Parathyroid adenoma (tissue), 2 donors: ENCODE results near the gene C5AR1.

Source experiments
- H2AFZ ChIP-seq: fragments of 300-600 bp; sonication (generic); one replicate; pipeline ENCODE4 v1.7.0; 2017; ENCODE audit warnings: antibody characterized with exemption, mild to moderate bottlenecking
- H3K27ac ChIP-seq: fragments of 300-600 bp; sonication (generic); one replicate; pipeline ENCODE4 v1.7.0; 2017
- H3K27me3 ChIP-seq: fragments of 300-600 bp; sonication (generic); one replicate; pipeline ENCODE4 v1.7.0; 2017; ENCODE audit warnings: low read length; ENCODE audit not compliant: control insufficient read depth, insufficient read depth
- H3K36me3 ChIP-seq: fragments of 300-600 bp; sonication (generic); one replicate; pipeline ENCODE4 v1.7.0; 2017; ENCODE audit warnings: low read length; ENCODE audit not compliant: control insufficient read depth, insufficient read depth
- H3K4me1 ChIP-seq: fragments of 300-600 bp; sonication (generic); one replicate; pipeline ENCODE4 v1.7.0; 2017; ENCODE audit warnings: control low read depth
- H3K4me2 ChIP-seq: fragments of 300-600 bp; sonication (generic); one replicate; pipeline ENCODE4 v1.7.0; 2017; ENCODE audit warnings: low read length
- H3K4me3 ChIP-seq: fragments of 300-600 bp; sonication (generic); one replicate; pipeline ENCODE4 v1.7.0; 2017; ENCODE audit warnings: low read depth, low read length
- H3K79me2 ChIP-seq: fragments of 300-600 bp; sonication (generic); one replicate; pipeline ENCODE4 v1.7.0; 2017; ENCODE audit warnings: control low read depth
- H3K9ac ChIP-seq: fragments of 300-600 bp; sonication (generic); one replicate; pipeline ENCODE4 v1.7.0; 2017; ENCODE audit warnings: mild to moderate bottlenecking
- H3K9me3 ChIP-seq: fragments of 300-600 bp; sonication (generic); one replicate; pipeline ENCODE4 v1.7.0; 2017; ENCODE audit warnings: low read length; ENCODE audit not compliant: control insufficient read depth
- TF ChIP-seq, protein P1 (sequence below): fragments of 300-600 bp; sonication (generic); IDR thresholded peaks from one replicate; pipeline ENCODE4 v1.7.0; 2017; ENCODE audit warnings: antibody characterized with exemption, mild to moderate bottlenecking
- donor health status: primary hyperparathyroidism.

The C5AR1 gene

DNA sequence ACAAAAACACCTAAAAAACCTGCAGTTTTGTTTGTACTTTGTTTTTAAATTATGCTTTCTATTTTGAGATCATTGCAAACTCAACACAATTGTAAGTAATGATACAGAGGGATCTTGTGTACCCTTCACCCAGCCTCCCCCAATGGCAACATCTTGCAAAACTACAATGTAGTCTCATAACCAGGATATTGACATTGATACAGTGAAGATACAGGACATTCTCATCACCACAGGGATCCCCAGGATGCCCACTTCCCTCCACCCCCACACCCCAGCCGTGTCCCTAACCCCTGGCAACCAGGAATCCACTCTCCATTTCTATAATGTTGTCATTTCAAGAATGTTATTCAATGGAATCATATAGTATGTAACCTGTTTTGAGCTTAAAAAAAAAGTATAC is 12.0 kb downstream of the C5AR1 start:
- Histone ChIP-seq H3K9ac (no peak overlapping the region), H2AFZ (no peak overlapping the region), H3K4me1 (no peaks in the 10 kb centered on the region), H3K4me3 (no peak overlapping the region), H3K36me3 (no peaks in the 10 kb centered on the region), H3K9me3 (no peaks in the 10 kb centered on the region), H3K79me2 (no peaks in the 10 kb centered on the region), H3K4me2 (no peak overlapping the region), H3K27ac (no peak overlapping the region), H3K27me3 (no peaks in the 10 kb centered on the region)
- TF ChIP-seq, protein P1, sequence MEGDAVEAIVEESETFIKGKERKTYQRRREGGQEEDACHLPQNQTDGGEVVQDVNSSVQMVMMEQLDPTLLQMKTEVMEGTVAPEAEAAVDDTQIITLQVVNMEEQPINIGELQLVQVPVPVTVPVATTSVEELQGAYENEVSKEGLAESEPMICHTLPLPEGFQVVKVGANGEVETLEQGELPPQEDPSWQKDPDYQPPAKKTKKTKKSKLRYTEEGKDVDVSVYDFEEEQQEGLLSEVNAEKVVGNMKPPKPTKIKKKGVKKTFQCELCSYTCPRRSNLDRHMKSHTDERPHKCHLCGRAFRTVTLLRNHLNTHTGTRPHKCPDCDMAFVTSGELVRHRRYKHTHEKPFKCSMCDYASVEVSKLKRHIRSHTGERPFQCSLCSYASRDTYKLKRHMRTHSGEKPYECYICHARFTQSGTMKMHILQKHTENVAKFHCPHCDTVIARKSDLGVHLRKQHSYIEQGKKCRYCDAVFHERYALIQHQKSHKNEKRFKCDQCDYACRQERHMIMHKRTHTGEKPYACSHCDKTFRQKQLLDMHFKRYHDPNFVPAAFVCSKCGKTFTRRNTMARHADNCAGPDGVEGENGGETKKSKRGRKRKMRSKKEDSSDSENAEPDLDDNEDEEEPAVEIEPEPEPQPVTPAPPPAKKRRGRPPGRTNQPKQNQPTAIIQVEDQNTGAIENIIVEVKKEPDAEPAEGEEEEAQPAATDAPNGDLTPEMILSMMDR, result no peak

DNA sequence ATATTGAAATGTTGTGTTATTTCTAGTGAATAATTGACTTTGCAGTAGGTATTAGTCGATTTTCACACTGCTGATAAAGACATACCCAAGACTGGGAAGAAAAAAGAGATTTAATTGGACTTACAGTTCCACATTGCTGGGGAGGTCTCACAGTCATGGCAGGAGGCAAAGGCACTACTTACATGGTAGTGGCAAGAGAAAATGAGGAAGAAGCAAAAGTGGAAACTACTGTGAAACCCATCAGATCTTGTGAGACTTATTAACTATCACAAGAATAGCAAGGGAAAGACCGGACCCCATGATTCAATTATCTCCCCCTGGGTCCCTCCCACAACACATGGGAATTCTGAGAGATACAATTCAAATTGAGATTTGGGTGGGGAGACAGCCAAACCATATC is 12.4 kb downstream of the C5AR1 start:
- no peak overlapping the region for H3K9ac ChIP-seq
- H3K4me1 ChIP-seq, result no peaks in the 10 kb centered on the region
- H3K9me3 ChIP-seq, result no peaks in the 10 kb centered on the region
- TF ChIP-seq, protein P1, result no peak
- H3K27me3 ChIP-seq, result no peaks in the 10 kb centered on the region
- no peak overlapping the region for H2AFZ ChIP-seq
- H3K79me2 ChIP-seq, result no peaks in the 10 kb centered on the region
- no peak overlapping the region for H3K4me3 ChIP-seq
- H3K36me3 ChIP-seq, result no peaks in the 10 kb centered on the region
- no peak overlapping the region for H3K4me2 ChIP-seq
- H3K27ac ChIP-seq, result no peak overlapping the region

DNA sequence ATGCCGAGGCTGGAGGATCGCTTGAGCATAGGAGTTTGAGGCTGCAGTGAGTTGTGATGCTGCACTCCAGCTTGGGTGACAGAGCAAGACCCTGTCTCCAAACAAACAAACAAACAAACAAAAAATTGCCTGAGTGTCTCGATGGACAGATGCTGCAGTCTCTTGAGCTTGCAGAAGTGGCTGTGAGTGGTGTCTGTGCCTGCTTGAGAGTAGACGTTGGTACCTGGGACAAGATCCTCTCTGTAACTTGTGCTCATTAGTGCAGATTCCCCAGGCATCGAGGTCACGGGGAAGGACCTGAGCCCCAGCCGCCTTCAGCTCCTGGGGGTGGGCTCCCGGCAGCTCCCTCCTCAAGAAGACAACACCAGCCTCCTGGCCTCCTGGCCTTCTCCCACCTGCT is 13.7 kb downstream of the C5AR1 start:
- H3K27ac ChIP-seq, result no peak overlapping the region
- no peaks in the 10 kb centered on the region for H3K4me1 ChIP-seq
- TF ChIP-seq, protein P1, result no peak
- no peaks in the 10 kb centered on the region for H3K36me3 ChIP-seq
- no peaks in the 10 kb centered on the region for H3K79me2 ChIP-seq
- no peaks in the 10 kb centered on the region for H3K27me3 ChIP-seq
- H3K9ac ChIP-seq, result no peak overlapping the region
- H3K4me2 ChIP-seq, result no peak overlapping the region
- H3K4me3 ChIP-seq, result no peak overlapping the region
- no peak overlapping the region for H2AFZ ChIP-seq
- H3K9me3 ChIP-seq, result no peaks in the 10 kb centered on the region

DNA sequence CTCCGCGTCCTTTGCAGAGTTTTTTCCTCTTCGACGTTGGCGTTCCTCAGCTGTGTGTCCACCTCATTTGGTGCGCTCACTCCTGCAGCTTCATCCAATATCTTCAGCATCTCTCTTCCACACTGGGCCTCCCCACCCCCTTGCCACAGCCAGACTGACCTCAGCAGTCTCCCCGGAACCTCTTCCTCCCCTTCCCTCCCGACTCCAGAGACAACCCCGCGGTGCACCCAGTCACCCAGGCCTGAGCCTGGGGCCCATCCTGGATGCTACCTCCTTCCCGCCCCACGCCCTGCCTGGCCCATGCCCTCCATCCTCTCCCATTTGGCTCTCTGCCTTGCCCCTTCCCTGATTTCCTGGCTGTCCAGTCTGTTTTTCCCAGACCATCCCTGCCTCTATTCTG is 14.2 kb downstream of the C5AR1 start:
- Histone ChIP-seq H3K79me2 (no peaks in the 10 kb centered on the region), H3K4me2 (no peak overlapping the region), H3K4me3 (peak overlapping the region; percentile 27), H3K4me1 (no peaks in the 10 kb centered on the region), H2AFZ (no peak overlapping the region), H3K36me3 (no peaks in the 10 kb centered on the region), H3K27me3 (no peaks in the 10 kb centered on the region), H3K27ac (peak overlapping the region; percentile 16), H3K9me3 (no peaks in the 10 kb centered on the region), H3K9ac (no peak overlapping the region)
- TF ChIP-seq, protein P1, result no peak

DNA sequence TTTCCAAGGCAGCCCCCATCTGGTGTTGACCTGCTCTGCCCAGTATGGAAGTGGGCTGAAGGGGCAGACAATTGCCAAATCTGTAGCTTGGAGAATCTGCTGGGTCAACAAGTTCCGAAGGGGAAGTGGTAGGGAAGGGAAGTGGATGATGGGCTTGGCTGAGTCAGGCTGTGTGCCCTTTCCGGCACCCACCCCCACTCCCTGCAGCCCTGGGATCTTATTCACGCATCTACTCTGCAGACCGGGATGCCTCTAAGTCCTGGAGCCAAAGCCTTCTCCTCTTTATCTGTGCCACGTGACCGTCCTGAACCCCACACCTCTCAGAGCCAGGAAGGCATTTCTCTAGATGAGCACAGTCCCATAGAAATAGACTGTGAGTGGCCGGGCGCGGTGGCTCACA is 14.8 kb downstream of the C5AR1 start:
- no peaks in the 10 kb centered on the region for H3K4me1 ChIP-seq
- H3K9ac ChIP-seq, result no peak overlapping the region
- H2AFZ ChIP-seq, result no peak overlapping the region
- H3K27ac ChIP-seq, result peak overlapping the region; percentile 16
- no peaks in the 10 kb centered on the region for H3K79me2 ChIP-seq
- no peaks in the 10 kb centered on the region for H3K36me3 ChIP-seq
- H3K4me2 ChIP-seq, result no peak overlapping the region
- no peak overlapping the region for H3K4me3 ChIP-seq
- H3K27me3 ChIP-seq, result no peaks in the 10 kb centered on the region
- no peaks in the 10 kb centered on the region for H3K9me3 ChIP-seq
- TF ChIP-seq, protein P1, result no peak
